ENCODE data around the gene YBX2. TPM values are rescaled to one million over a fixed set of nuclear protein-coding genes. Genes with fewer than 3 reads are reported as not detected.
"Not testable (repeated sequence)": the region's sequence is repeated elsewhere in the genome, so short reads cannot be mapped to it uniquely, and the experiment has no call there.

YBX2 gene
- polyA plus RNA-seq, 4 donors, result 2.9 to 4.2 (median 3.4) TPM

DNA sequence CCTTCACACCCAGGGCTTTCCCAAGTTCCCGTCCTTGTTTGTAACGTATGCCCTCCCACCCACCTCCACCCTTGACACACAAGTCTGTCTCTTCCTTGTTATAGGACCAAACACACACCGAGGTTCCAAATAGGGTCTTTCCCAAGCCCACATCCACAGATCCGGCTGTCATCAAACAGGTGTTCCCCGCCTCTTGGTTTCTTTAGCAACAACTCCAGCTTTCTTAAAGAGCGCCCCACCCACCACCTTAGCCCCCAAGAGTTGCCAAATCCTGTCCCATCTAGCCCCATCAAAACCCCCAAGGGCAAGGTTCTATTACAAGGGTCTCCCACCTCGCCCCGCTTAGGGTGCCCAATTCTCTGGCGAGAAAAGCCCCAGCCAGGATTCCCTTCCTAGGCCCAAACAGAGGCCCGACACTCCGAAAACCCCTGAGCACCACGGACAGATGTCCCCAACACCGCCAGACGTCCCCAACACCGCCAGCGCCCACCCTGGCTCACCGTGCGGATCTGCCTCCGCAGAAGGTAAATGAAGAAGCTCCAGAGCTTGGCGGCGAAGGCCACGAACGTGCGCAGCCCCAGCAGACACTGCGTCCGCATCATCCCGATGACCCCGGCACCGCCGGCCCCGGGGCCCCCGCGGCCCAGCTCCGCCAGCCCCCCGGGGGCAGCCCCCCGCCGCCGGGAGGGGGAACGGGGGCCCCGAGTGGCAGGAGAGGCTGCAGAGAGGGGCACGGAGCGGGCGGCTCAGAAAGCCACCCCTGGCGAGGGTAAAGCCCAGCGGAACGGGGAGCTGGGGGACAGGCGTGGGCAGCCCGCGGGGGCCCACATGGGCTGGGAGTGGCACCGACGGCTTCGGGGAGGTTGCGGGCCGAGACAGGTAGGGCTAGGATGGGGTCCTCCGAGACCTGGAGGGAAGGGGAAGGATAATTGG lies 43.5 kb downstream of the YBX2 start:
- DNase-seq (ENCODE audit: low read depth in 4 of 4, low spot score in 3 of 4), result no peak

DNA sequence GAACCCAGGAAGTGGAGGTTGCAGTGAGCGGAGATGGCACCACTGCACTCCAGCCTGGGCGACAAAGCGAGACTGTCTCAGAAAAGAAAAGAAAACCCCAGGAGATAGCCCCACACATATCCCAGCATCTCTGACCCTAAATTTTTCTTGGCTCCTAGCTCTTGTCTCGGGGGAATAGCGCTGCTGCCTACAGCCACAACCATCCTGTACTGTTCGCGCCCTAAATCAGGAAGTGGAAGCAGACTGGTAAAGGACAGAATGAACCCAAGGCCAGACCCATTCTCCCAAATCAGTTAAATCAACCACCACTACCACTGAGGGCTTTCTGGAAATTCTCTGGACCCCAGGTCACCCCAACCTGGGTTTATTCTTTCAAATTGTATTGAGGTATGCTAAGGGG lies 44.6 kb downstream of the YBX2 start:
- DNase-seq (ENCODE audit: low read depth in 4 of 4, low spot score in 3 of 4), result no peak

DNA sequence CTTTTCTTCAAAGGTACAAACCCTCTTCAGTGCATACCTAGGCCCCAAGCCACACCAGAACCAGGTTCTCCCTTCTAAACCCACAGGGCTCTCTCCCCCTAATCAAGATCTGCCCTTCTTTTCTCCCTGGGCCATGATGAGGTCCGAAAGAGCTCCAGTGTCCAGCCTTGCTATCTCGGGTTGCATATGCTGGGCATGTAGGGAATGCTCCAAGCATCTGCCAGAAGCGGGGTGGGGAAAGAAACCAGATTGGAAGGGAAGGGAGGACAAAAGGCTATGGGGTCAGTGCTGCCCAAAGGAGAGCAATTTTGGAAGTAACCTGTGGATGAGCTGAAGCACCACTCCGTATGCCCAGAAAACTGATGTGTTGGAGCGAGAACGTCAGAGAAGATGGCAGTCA lies 45.2 kb downstream of the YBX2 start:
- no peak for DNase-seq (ENCODE audit: low read depth in 4 of 4, low spot score in 3 of 4)

DNA sequence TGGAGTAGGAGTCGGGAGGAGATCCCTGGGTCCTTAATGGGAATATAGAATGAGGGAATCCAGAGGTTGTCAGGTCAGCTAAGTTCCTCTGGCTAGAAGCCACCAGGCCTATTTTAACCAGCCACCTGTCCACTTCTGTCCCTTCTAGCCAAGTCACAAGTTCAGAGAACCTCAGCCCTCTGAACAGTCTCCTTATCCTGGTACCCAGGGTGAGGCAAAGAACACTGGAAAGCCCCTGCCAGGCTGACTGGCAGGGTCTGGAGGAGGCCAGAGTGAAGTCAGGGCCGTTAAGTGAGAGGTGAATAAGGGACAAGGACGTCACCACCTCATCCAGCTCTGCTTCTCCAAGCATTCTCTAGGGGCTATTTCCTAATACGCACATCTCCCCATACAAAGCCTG lies 45.6 kb downstream of the YBX2 start:
- no peak for DNase-seq (ENCODE audit: low read depth in 4 of 4, low spot score in 3 of 4)

DNA sequence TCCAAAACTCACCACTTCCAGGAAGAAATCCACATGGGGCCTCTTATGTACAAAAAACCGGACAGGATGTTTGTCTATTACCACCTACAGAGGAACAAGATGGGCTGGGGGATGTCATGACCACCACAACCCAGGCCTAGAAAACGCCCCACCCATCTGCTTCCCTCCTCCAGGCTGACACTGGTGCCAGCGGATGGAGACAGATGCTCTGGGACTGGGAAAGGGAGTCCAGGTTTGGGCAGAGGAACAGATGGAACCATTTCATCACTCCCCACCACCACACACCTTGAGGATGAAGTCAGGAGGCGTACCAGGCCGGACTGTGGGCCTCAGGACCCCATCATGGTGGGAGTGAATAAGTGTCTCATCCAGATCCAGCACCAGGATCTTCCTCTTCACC lies 47.7 kb downstream of the YBX2 start:
- DNase-seq (ENCODE audit: low read depth in 4 of 4, low spot score in 3 of 4), result no peak

DNA sequence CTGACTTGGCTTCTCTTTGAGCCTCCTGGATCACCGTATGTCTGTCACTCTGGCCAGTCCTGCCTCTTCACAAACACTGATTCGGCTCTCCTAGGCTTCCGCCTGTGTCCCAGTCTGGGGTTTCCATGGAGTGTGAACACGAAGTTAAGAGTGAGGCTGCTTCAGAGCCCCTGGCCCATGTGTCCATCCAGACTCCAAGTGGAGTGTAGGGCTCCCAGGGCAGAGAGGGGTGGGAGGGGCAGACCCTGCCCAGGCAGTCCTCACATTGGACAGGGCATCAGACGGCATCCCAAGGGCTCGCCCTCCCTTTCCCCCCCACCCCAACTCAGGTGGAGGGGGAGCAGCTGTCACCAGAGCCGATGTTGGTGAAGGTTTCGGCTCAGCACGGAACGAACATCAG lies 50.6 kb downstream of the YBX2 start:
- DNase-seq (ENCODE audit: low read depth in 4 of 4, low spot score in 3 of 4), result not testable (repeated sequence)

DNA sequence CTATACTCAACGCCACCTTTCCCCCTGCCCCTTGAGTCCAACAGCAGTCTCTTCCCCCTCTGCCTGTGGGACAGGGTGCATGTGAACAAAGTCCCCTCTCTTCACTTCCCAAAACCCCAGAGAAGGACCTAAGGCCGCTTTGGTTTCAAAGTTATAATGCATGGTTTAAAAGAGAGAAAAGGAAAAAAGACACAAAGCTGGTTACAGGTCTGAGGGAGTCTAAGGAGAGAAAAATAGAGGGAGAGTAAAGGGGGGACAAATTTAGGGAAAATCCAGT lies 51.0 kb downstream of the YBX2 start:
- DNase-seq (ENCODE audit: low read depth in 4 of 4, low spot score in 3 of 4), result no peak

DNA sequence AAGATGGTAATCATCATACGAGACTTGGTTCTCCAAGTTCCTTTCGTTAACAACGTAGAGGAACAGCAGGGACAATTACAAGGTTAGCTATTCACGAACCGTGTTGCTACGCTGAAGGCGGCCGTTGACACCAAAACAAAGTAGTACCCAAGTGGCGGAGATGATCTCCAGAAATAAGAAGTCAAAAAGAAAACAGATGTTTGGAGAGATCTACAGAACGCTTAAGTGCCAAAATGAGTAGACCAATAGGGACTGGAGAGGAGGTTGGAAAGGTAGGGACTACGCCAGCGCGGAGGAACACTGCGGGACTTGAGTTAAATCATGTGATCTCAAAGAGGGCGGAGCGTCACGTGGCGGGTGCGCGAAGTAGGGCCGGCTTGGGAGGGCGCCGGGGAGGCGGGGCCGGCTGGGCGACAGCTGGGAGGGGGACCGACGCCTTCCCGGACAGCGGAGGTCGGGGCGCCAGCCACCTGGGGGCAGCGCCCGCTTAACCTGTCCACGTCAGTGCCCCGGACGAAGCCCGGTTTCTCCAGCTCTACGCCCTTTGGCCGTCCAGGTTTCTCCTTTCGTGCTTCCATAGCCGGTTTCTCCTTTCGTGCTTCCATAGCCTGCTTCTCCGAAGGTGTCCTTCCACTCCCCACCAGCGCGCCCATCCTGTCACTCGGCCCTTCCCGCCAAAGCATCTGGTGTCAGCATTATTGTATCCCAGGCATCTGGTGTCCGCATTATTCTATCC lies 51.6 kb downstream of the YBX2 start:
- DNase-seq (ENCODE audit: low read depth in 4 of 4, low spot score in 3 of 4), result peak; percentile 94 to 97 (median 96)

DNA sequence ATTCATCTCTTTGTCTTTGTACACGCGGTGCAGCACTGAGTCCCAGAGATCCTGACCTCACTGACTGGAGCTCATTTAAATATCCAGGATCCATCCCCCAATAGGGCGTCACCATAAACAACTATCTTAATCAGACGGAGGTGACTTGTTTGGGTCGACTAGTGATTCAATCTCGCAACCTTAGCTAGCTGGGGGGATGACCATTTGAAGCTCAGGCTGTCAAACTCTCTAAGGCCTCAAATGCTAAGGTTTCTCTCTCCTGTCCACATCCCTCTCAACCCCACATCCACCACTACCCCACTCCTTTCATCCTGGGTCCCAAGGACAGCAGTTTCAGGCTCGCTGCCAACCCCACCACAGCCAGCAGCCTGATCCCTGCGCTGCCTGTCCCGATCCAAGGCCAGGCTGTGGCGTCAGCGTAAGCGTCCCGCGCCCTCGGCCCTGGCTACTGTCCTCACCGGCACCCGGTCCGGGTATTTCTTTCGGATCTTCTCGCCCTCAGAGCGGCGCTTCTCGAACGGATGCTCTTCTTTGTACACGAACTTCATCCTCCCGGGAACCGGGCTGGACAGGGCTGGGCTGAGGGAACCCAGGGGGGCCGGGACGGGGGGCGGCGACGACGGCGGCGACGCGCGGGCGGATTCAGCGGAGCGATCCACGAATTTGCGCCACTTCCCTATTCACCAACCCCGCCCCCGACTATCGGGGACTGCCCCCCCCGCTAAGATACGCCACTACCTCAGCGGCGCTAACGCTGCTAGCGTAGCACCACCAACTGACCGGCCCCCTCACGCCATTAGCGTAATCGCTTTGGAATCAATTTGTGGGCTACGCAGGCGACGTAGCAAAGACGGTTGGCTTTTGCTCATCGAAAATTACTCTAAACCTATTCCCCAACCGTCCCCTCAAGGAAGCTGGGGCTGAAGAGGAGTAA lies 52.4 kb downstream of the YBX2 start, which contains the start of gene GABARAP:
GABARAP (minus strand) TSS at position 667 of the 934 bp plus-strand sequence; CDS start at position 548, 119 bp downstream.
- DNase-seq (ENCODE audit: low read depth in 4 of 4, low spot score in 3 of 4), result peak; percentile 89 to 99 (median 93)

DNA sequence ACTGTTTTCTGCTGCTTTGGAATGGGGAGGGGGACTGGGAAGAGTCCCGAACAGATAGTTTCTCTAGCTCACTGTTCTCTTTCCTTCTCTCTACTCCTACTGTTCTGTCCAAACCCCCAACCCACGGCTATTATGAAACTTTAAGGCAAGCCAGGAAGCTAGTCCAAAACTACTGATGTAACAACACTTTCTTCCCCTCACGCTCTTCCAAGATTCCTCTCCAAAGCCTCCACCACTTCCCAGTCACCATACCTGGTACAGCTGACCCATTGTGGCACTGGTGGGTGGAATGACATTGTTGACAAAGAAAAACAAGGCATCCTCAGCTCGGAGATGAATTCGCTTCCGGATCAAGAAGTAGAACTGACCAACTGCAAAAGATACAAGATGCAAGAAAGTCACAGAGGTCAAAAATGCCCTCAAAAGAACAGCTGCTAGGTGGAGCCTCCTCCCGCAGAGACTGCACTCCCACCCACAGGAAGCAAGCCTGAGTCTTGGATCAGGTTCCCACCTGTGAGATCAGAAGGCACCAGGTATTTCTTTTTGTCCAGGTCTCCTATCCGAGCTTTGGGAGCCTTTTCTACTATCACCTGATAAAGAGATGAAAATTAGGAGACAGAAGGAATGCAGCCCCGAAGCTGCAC lies 53.2 kb downstream of the YBX2 start:
- DNase-seq (ENCODE audit: low read depth in 4 of 4, low spot score in 3 of 4), result no peak

DNA sequence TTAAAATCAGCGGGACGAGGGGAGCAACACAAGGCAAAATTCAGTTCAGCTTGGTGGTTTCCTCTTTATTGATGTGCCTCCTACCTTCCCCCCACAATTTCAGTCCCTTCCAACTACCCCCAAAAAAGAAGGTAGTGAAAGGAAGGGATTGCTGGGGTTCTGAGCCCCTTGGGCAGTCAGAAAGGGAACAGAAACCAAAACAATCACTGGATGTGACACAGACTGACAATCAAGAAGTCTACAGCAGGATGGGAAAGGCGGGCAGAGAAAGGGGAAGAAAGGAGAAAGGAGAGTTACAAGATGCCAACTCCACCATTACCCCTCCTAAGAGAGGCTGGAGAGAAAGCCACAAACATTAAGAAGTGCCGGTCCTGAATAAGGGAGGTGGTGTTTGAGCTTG lies 54.1 kb downstream of the YBX2 start:
- DNase-seq (ENCODE audit: low read depth in 4 of 4, low spot score in 3 of 4), result no peak

DNA sequence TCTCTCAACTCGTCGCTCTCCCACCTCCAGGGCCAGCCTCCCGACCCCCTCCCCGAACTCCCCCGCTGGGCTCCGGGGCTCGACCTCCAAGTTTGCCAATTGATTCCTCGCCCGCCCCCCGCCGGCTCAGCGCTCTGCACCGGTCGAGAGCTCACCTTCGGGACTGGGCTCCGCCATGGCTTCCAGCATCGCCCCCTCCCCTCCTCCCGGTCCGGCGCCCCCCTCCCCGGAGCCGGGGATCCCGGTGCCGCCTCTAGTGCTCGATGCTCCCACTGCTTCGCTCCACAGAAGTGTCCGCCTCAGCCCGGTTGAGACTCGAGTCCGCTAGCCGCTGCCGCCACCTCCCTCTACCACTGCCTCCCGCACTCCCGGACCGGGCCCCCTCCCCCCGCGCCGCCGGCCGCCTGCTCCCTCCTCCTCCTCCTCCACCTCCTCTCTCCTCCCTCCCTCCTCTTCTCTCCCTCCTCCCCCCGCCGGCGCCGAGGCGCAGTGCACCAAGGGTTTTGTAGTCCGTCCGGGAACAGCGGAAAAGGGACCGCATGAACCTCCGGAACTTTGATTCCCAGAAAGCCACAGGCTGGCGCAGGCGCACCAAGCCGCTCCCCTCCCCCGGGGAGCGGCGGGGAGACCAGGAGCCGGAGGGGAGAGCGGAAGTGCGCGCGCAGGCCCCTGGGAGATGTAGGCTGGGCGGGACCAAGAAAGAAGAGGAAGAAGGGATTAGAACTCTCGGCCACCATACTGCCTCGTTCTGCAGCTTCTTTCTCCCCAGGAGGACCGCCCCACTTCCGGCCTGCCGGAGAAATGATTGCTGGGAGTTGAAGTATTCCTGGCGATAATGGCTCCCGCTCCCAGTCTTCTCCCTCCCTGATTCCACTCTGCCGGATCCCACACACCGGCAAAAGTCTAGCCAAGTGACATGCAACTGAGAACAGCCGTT lies 55.1 kb downstream of the YBX2 start, which contains the start of gene PHF23:
PHF23 (minus strand) TSS at position 367 of the 937 bp plus-strand sequence; CDS start at position 189, 178 bp downstream.
- peak; percentile 98 to 99 (median 99) for DNase-seq (ENCODE audit: low read depth in 4 of 4, low spot score in 3 of 4)

DNA sequence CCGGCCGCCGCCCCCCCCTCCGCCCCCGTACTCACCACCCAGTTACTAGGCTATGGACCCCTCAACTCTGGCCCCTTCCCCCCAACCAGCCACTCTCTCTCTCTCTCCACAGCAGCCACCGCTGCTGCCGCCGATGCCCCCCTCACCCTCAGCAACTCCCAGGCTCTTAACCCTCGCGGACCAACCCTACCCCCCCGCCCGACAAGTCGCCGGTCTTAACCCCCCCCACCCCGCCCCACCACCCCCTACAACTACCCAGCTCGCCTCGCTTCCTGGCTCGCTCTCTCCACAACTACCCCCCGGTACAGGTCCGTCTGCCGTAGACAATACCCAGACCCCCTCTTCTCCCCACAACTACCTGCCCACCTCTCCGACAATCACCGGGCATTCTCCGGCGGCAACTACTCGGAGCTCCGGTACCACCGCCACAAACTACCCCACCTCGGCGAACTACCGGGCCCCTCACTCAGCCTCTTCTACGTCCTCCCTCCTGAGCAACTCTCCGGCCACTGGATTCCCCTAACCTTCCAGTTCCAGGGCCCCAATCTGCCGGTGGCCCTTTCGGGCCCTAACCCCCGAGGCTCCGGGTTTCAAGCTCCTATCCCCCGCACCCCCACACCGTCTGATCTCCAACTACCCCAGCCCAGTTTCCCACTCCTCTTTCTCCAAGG lies 55.9 kb downstream of the YBX2 start:
- DNase-seq (ENCODE audit: low read depth in 4 of 4, low spot score in 3 of 4), result no peak

Other genes with a start within 250 kb of the YBX2 start
- 1 to 10 TPM; 1.3 to 1.9 (median 1.4) TPM for gene CLEC10A, start 214.4 kb downstream of the YBX2 start, polyA plus RNA-seq (ENCODE audit: insufficient read length in 4 of 4)
- gene ASGR2, start 179.8 kb downstream of the YBX2 start, polyA plus RNA-seq (ENCODE audit: insufficient read length in 4 of 4), result 1 to 10 TPM in 3 of 4 donors, under 1 TPM in 1; 0.91 to 2.5 (median 1.7) TPM
- 1 to 10 TPM; 4.6 to 8.1 (median 5.2) TPM for gene ASGR1, start 115.3 kb downstream of the YBX2 start, polyA plus RNA-seq (ENCODE audit: insufficient read length in 4 of 4)
- 10 to 100 TPM; 30.3 to 40.3 (median 32.9) TPM for gene DLG4, start 74.8 kb downstream of the YBX2 start, polyA plus RNA-seq (ENCODE audit: insufficient read length in 4 of 4)
- gene ACADVL, start 74.7 kb downstream of the YBX2 start, polyA plus RNA-seq (ENCODE audit: insufficient read length in 4 of 4), result 100 to 1,000 TPM; 421 to 519 (median 462) TPM
- 10 to 100 TPM; 49.9 to 65.1 (median 50.9) TPM for gene DVL2, start 60.1 kb downstream of the YBX2 start, polyA plus RNA-seq (ENCODE audit: insufficient read length in 4 of 4)
- 10 to 100 TPM; 57.4 to 66.4 (median 60.9) TPM for gene PHF23, start 55.2 kb downstream of the YBX2 start, polyA plus RNA-seq (ENCODE audit: insufficient read length in 4 of 4)
- gene GABARAP, start 52.2 kb downstream of the YBX2 start, polyA plus RNA-seq (ENCODE audit: insufficient read length in 4 of 4), result 100 to 1,000 TPM; 389 to 496 (median 451) TPM
- gene CTDNEP1, start 42.9 kb downstream of the YBX2 start, polyA plus RNA-seq (ENCODE audit: insufficient read length in 4 of 4), result 100 to 1,000 TPM; 147 to 167 (median 159) TPM
- 10 to 100 TPM; 40.3 to 55.8 (median 50.5) TPM for gene ELP5, start 42.4 kb downstream of the YBX2 start, polyA plus RNA-seq (ENCODE audit: insufficient read length in 4 of 4)
- 10 to 100 TPM; 45.0 to 66.0 (median 51.8) TPM for gene CLDN7, start 32.2 kb downstream of the YBX2 start, polyA plus RNA-seq (ENCODE audit: insufficient read length in 4 of 4)
- 1 to 10 TPM; 1.8 to 2.9 (median 2.5) TPM for gene SLC2A4, start 12.9 kb downstream of the YBX2 start, polyA plus RNA-seq (ENCODE audit: insufficient read length in 4 of 4)
- gene EIF5A, start 13.0 kb upstream of the YBX2 start, polyA plus RNA-seq (ENCODE audit: insufficient read length in 4 of 4), result 100 to 1,000 TPM; 297 to 355 (median 333) TPM
- gene GPS2, start 20.7 kb upstream of the YBX2 start, polyA plus RNA-seq (ENCODE audit: insufficient read length in 4 of 4), result 100 to 1,000 TPM in 2 of 4 donors, 10 to 100 TPM in 2; 86.3 to 106 (median 99.6) TPM
- 10 to 100 TPM; 28.3 to 33.3 (median 30.7) TPM for gene NEURL4, start 34.7 kb upstream of the YBX2 start, polyA plus RNA-seq (ENCODE audit: insufficient read length in 4 of 4)
- 1 to 10 TPM; 5.7 to 9.1 (median 6.0) TPM for gene ACAP1, start 41.9 kb upstream of the YBX2 start, polyA plus RNA-seq (ENCODE audit: insufficient read length in 4 of 4)
- gene KCTD11, start 57.5 kb upstream of the YBX2 start, polyA plus RNA-seq (ENCODE audit: insufficient read length in 4 of 4), result 10 to 100 TPM; 12.4 to 13.6 (median 12.9) TPM
- gene TMEM95, start 60.5 kb upstream of the YBX2 start, polyA plus RNA-seq (ENCODE audit: insufficient read length in 4 of 4), result not detected
- gene TNK1, start 86.5 kb upstream of the YBX2 start, polyA plus RNA-seq (ENCODE audit: insufficient read length in 4 of 4), result 1 to 10 TPM; 3.2 to 7.2 (median 4.5) TPM
- gene PLSCR3, start 99.9 kb upstream of the YBX2 start, polyA plus RNA-seq (ENCODE audit: insufficient read length in 4 of 4), result 10 to 100 TPM; 30.5 to 46.3 (median 38.1) TPM
- gene TMEM256, start 109.5 kb upstream of the YBX2 start, polyA plus RNA-seq (ENCODE audit: insufficient read length in 4 of 4), result 100 to 1,000 TPM in 1 of 4 donors, 10 to 100 TPM in 3; 78.9 to 105 (median 86.2) TPM
- 10 to 100 TPM; 22.8 to 32.6 (median 24.9) TPM for gene NLGN2, start 113.2 kb upstream of the YBX2 start, polyA plus RNA-seq (ENCODE audit: insufficient read length in 4 of 4)
- gene SPEM1, start 125.7 kb upstream of the YBX2 start, polyA plus RNA-seq (ENCODE audit: insufficient read length in 4 of 4), result under 1 TPM in 1 of 4 donors, not detected in 3; 0.09 TPM
- gene SPEM2, start 131.0 kb upstream of the YBX2 start, polyA plus RNA-seq (ENCODE audit: insufficient read length in 4 of 4), result under 1 TPM in 2 of 4 donors, not detected in 2; 0.12 TPM
- not detected for gene SPEM3, start 134.2 kb upstream of the YBX2 start, polyA plus RNA-seq (ENCODE audit: insufficient read length in 4 of 4)
- 1 to 10 TPM; 3.6 to 5.6 (median 4.3) TPM for gene TMEM102, start 140.8 kb upstream of the YBX2 start, polyA plus RNA-seq (ENCODE audit: insufficient read length in 4 of 4)
- gene FGF11, start 144.9 kb upstream of the YBX2 start, polyA plus RNA-seq (ENCODE audit: insufficient read length in 4 of 4), result 1 to 10 TPM; 6.0 to 8.6 (median 7.8) TPM
- 10 to 100 TPM; 10.1 to 11.7 (median 11.3) TPM for gene CHRNB1, start 150.4 kb upstream of the YBX2 start, polyA plus RNA-seq (ENCODE audit: insufficient read length in 4 of 4)
- gene ZBTB4, start 185.0 kb upstream of the YBX2 start, polyA plus RNA-seq (ENCODE audit: insufficient read length in 4 of 4), result 10 to 100 TPM; 38.6 to 47.4 (median 44.3) TPM
- gene SLC35G6, start 186.8 kb upstream of the YBX2 start, polyA plus RNA-seq (ENCODE audit: insufficient read length in 4 of 4), result under 1 TPM in 3 of 4 donors, not detected in 1; 0.16 to 0.22 (median 0.21) TPM
- 100 to 1,000 TPM; 117 to 158 (median 121) TPM for gene POLR2A, start 189.7 kb upstream of the YBX2 start, polyA plus RNA-seq (ENCODE audit: insufficient read length in 4 of 4)